Transverse colon (tissue), 4 donors: Measurements from ENCODE around the gene ZNF784. TPM values are rescaled to one million over a fixed set of nuclear protein-coding genes. Genes with fewer than 3 reads are reported as not detected.

Experiments
- DNase-seq: peaks from one replicate; pipeline ENCODE4 v3.0.0-alpha.2; 2019
- H3K27ac ChIP-seq, 4 donors: fragments of 200-600 bp; sonication (generic); 2 replicates each; pipeline ENCODE4 v1.5.1; 2016 to 2018; ENCODE audit warnings: inconsistent platforms in 4 of 4
- H3K27me3 ChIP-seq: fragments of 200-600 bp; sonication (generic); 2 replicates; pipeline ENCODE4 v1.5.1; 2017; ENCODE audit warnings: inconsistent platforms
- H3K36me3 ChIP-seq, 4 donors: fragments of 200-600 bp; sonication (generic); 2 replicates each; pipeline ENCODE4 v1.5.1; 2017 to 2019; ENCODE audit warnings: inconsistent platforms in 4 of 4
- H3K4me1 ChIP-seq, 4 donors: fragments of 200-600 bp; sonication (generic); 2 replicates each; pipeline ENCODE4 v1.5.1; 2017 to 2020; ENCODE audit warnings: inconsistent platforms in 4 of 4
- H3K4me3 ChIP-seq, 4 donors: fragments of 200-600 bp; sonication (generic); 1 replicate in 1 of 4; 2 replicates in 3 of 4; pipeline versions ENCODE4 v1.5.1 to v1.6.1; 2017 to 2019; ENCODE audit warnings: inconsistent platforms in 4 of 4
- H3K9me3 ChIP-seq, 2 donors: fragments of 200-600 bp; sonication (generic); 2 replicates each; pipeline ENCODE4 v1.5.1; 2017 to 2019; ENCODE audit warnings: inconsistent platforms in 2 of 2
- CTCF ChIP-seq, 5 experiments: fragments of 200-600 bp in 3 of 5; fragments of 450-650 bp in 2 of 5; sonication (generic) in 3 of 5; IDR thresholded peaks; 1 replicate in 2 of 5; 2 replicates in 3 of 5; pipeline ENCODE4 v1.5.1; 2016 to 2017; ENCODE audit warnings: antibody characterized with exemption in 5 of 5, inconsistent platforms in 3 of 5, mild to moderate bottlenecking in 2 of 5, moderate library complexity in 1 of 5
- EP300 ChIP-seq: sonication (generic); formaldehyde crosslinking; IDR thresholded peaks from one replicate; pipeline ENCODE4 v1.6.1; 2017; ENCODE audit warnings: antibody characterized with exemption, low read depth
- POLR2A ChIP-seq: fragments of 450-650 bp; IDR thresholded peaks from one replicate; pipeline ENCODE4 v1.6.1; 2016; ENCODE audit warnings: antibody characterized with exemption, mild to moderate bottlenecking, moderate library complexity
- POLR2AphosphoS5 ChIP-seq, 3 donors: sonication (generic); formaldehyde crosslinking; IDR thresholded peaks; one replicate each; pipeline ENCODE4 v1.6.1; 2016; ENCODE audit warnings: antibody characterized with exemption in 3 of 3
- WGBS, 2 donors: methylation state at CpG; one replicate each; pipeline ENCODE4 v1.1.5; 2018; ENCODE audit warnings: low coverage in 1 of 2; 5-methylcytosine and 5-hydroxymethylcytosine counted together
- in situ Hi-C, 4 donors: fragments of 200-750 bp; cut with MboI; loops; one replicate each; pipeline versions ENCODE4 v1.15.0 to v1.15.1; 2017; ENCODE audit warnings: low sequenced_read_pairs in 3 of 4, low pct_ligation_motif_present in 1 of 4, low pct_unique_long_range_greater_than_20kb in 1 of 4
- intact Hi-C: fragments of 100-400 bp; cut with DNase I; formaldehyde crosslinking; loops from one replicate; pipeline ENCODE4 v1.15.1; 2023; ENCODE audit warnings: low total_unique reads
- total RNA-seq, 4 donors: library from RNA; depleted of rRNA; stranded (reverse); fragments of >200 nt; gene quantifications; one replicate each; pipeline ENCODE4 v1.1.0, GENCODE V29; 2016

Gene ZNF784
- total RNA-seq, 4 donors from 2014 or later, result 11.1 to 27.7 (median 14.5) TPM

- intact Hi-C loops (loop anchor here (2.0 to 10.0 kb wide), 2 partner anchors 62 to 66 kb away; partner anchors contain the start of gene ZNF581), in situ Hi-C loops (no loop called here)
- Histone ChIP-seq H3K4me3 (peak overlapping the region; percentile 71 to 95 (median 86)), H3K36me3 (peaks cover 0 to 6% (median 0%) of the 10 kb centered on the region in 4 donors), H3K27me3 (peaks cover 5% of the 10 kb centered on the region), H3K4me1 (peaks cover 4 to 34% (median 27%) of the 10 kb centered on the region in 4 donors), H3K27ac (peak overlapping the region; percentile 86 to 94 (median 90)), H3K9me3 (no peaks in the 10 kb centered on the region)
- 31 to 33% methylated on average over 3 to 12 of the region's 12 CpGs for WGBS, 2 donors
- no peak for DNase-seq
- TF ChIP-seq POLR2AphosphoS5 (IDR thresholded peaks at IDR 0.05), result no peak
Measured at GRCh38 chr19:55581145-55581822, 43.1 kb downstream of the ZNF784 start.

- intact Hi-C loops, result loop anchor here (2.0 to 10.0 kb wide), 2 partner anchors 62 to 66 kb away; partner anchors contain the start of gene ZNF581
- 2% methylated on average over 19 of the region's 24 CpGs; no CpG with 5 or more reads in 1 of the 2 donors for WGBS, 2 donors
- in situ Hi-C loops, result no loop called here
Measured at GRCh38 chr19:55580628-55581144, 43.7 kb downstream of the ZNF784 start, which contains the start of gene ZNF579. TSS of gene ZNF579 (minus strand) at chr19:55580848. CDS start at chr19:55579639, 1,209 bp downstream.

GRCh38 chr19:55579766-55580621 is 44.4 kb downstream of the ZNF784 start:
- peak overlapping the region; percentile 86 to 94 (median 90) for H3K27ac ChIP-seq
- TF ChIP-seq CTCF (IDR thresholded peaks at IDR 0.05), result no peak
- no peak for TF ChIP-seq POLR2AphosphoS5 (IDR thresholded peaks at IDR 0.05)
- TF ChIP-seq POLR2A, result no peak
- H3K9me3 ChIP-seq, result no peaks in the 10 kb centered on the region
- in situ Hi-C loops, result no loop called here
- peaks cover 0 to 25% (median 17%) of the 10 kb centered on the region in 4 donors for H3K4me1 ChIP-seq
- peaks cover 0 to 6% (median 0%) of the 10 kb centered on the region in 4 donors for H3K36me3 ChIP-seq
- peak overlapping the region; percentile 71 to 95 (median 86) for H3K4me3 ChIP-seq
- 9 to 27% methylated on average over 5 to 20 of the region's 20 CpGs for WGBS, 2 donors
- no peak for DNase-seq
- no peaks in the 10 kb centered on the region for H3K27me3 ChIP-seq
- intact Hi-C loops, result loop anchor here (2.0 to 10.0 kb wide), 2 partner anchors 63 to 65 kb away; partner anchors contain the start of gene ZNF581

More at GRCh38 chr19:55580628-55581144, 43.7 kb downstream of the ZNF784 start, which contains the start of gene ZNF579:
- Histone ChIP-seq H3K27ac (peak within 1 kb of the TSS; percentile 86 to 94 (median 90)), H3K4me1 (peaks cover 0 to 28% (median 21%) of the 10 kb centered on the region in 4 donors), H3K4me3 (peak within 1 kb of the TSS; percentile 71 to 95 (median 86)), H3K27me3 (peaks cover under 1% of the 10 kb centered on the region), H3K9me3 (no peaks in the 10 kb centered on the region), H3K36me3 (peaks cover 0 to 6% (median 0%) of the 10 kb centered on the region in 4 donors)
- DNase-seq, result peak; percentile 90
- TF ChIP-seq CTCF (IDR thresholded peaks at IDR 0.05), result no peak
- TF ChIP-seq POLR2A, result no peak
- TF ChIP-seq POLR2AphosphoS5 (IDR thresholded peaks at IDR 0.05), result peak in 1 of 3 donors; percentile 35

- H3K4me1 ChIP-seq, result peaks cover 0 to 25% (median 17%) of the 10 kb centered on the region in 4 donors
- intact Hi-C loops (no loop called here), in situ Hi-C loops (no loop called here)
- no peak for DNase-seq
- TF ChIP-seq POLR2AphosphoS5 (IDR thresholded peaks at IDR 0.05) (no peak), EP300 (no peak), POLR2A (no peak), CTCF (IDR thresholded peaks at IDR 0.05) (no peak)
- WGBS, 2 donors, result 93 to 95% methylated on average over 7 to 79 of the region's 90 CpGs
- H3K36me3 ChIP-seq, result peaks cover 0 to 6% (median 0%) of the 10 kb centered on the region in 4 donors
- peak overlapping the region in 1 of 4 donors; percentile 94 for H3K27ac ChIP-seq
- no peaks in the 10 kb centered on the region for H3K9me3 ChIP-seq
- H3K27me3 ChIP-seq, result no peaks in the 10 kb centered on the region
- peak overlapping the region in 2 of 4 donors; percentile 71 to 95 for H3K4me3 ChIP-seq
Measured at GRCh38 chr19:55578761-55579747, 45.3 kb downstream of the ZNF784 start.
